GM15510 (cell line): ENCODE data around the gene ASPA.

ENCODE experiments used
- POLR2A ChIP-seq: IDR thresholded peaks from 3 replicates; pipeline ENCODE4 v1.6.1; 2011; ENCODE audit warnings: borderline replicate concordance; ENCODE audit not compliant: insufficient read length; ENCODE audit errors: extremely low read depth

ASPA gene

GRCh38 chr17:3528880-3529511 is 53.2 kb downstream of the ASPA start:
- TF ChIP-seq POLR2A = no peak

DNA sequence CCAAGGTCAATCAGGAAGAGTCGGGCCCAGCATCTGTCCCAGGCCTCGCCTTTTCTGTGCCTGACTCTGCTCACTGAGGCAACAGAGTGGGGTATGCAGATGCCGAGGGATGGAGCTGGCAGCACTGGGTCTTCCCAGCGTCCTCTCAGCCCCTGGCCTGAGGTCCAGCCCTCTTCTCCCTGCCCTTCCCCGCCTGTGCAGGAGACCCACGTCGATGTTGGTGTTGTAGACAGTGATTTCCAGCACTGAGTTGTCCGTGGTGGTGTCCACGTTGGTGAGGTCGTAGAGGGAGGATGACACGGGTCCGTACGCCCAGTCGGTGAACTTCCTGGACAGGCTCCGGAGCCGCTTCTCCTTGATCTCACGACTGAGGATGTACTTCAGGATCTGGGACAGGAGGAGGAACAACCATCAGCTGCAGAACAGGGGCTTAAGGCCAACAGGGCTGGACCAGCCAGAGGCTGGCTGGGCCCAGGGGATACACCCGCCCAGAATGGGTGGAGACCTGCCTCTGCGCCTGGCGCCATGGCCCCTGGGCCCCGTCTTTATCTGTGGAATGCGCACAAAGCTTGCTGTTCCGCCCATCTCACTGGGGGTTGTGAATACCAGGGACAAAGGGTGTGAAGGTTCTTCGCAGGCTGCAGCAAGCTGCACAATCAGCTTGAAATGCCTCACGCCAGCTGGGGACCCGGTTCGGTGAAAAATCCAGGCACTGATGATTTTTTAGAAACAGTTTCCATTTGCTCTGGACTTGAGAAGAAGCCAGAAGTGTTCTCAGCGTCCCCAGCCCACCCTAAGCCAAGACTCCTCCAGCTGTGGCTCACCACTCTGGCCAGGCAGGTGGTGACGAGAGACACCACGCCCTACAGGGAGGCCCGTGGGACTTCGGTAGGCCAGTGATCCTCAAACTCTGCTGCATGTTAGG is 54.3 kb downstream of the ASPA start:
- no peak for TF ChIP-seq POLR2A

DNA sequence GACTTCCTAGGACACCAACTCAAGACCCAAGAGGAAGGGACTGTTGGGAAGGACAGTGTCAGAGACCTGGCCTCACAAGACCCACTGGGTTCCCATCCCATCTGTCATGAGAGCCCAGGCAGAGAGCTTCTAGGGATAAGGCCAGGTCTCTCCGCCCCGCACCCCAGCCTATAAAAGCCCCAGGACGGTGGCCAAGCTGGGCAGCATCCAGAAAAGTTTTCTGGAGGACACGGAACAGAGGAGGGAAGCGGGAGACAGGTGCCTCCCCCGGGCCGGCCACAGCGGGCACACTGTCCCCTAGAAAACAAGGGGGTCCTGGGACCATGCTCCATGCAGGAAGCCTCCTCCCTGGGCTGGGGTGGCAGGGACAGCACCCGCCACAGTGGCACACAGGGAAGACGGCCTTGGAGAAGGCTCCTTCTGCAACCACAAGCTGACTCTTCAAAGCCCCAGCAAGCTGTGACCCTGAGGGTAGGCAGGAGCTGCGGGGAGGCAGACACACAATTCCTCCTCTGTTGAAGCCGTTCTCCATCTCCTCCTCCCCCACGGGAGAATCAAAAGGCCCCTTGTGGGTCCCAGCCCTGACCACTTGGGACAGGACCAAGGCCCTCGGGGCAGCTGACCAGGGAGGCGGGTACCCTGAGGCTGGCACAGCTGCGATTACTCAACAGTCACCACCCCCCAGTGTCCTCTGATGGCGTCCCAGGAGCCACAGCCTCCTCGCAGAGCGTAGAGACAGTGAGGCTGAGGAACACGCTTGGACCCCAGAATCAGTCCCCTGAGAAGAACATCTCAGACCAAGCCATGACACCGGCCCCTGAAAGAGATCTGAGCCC is 55.7 kb downstream of the ASPA start:
- TF ChIP-seq POLR2A = no peak

- no peak for TF ChIP-seq POLR2A
These were observed 56.5 kb downstream of the ASPA start for GRCh38 chr17:3532106-3532858.

DNA sequence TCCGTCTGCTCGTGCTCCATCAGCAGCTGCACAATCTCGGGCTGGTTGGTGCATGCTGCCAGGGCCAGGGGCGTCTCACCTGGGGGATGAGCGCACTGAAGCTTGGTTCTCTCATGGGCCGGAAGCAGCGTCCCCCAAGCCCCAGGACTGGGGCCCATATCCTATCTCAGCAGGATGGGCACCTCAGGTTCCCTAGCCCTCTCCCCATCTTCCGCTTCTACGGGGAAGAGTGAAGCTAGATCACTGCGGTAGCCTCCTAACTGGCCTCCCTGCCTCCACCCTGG is 57.0 kb downstream of the ASPA start:
- TF ChIP-seq POLR2A = no peak

GRCh38 chr17:3533752-3534151 is 58.0 kb downstream of the ASPA start:
- TF ChIP-seq POLR2A = no peak

- TF ChIP-seq POLR2A = no peak
These were observed 59.1 kb downstream of the ASPA start for GRCh38 chr17:3534881-3535252.

DNA sequence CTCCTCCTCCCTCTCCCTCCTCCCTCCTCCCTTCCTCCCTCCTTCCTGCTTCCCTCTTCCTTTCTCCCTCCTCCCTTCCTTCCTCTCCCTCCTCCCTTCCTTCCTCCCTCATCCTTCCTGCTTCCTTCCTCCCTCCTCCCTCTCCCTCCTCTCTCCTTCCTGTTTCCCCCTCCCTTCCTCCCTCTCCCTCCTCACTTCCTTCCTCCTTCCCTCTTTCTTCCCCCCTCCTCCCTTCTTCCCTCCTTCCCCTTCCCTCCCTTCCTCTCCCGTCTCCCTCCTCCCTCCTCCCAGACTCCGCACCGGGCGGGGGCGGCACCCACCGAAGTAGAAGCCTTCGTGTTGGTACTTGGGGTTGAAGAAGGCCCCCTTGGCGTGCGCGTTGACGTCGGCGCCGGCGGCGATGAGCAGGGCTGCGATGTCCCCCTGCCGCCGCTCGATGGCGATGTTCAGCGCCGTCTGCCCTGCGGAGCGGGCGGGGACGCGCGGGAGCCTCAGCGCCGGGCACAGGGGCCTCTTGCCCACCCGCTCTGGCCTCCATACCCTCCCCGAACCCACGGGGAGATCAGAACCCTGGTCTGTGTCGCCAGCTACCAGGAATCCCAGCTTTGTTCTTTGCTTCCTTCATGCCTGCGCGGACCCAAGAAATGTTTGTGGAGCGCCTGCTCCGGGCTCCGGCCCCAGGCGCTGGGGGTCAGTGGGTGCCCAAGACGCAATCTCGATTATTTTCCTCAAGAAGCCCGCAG is 59.6 kb downstream of the ASPA start:
- no peak for TF ChIP-seq POLR2A

GRCh38 chr17:3536716-3537115 is 60.9 kb downstream of the ASPA start:
- no peak for TF ChIP-seq POLR2A

GRCh38 chr17:3539881-3540540 is 64.2 kb downstream of the ASPA start:
- TF ChIP-seq POLR2A = no peak

DNA sequence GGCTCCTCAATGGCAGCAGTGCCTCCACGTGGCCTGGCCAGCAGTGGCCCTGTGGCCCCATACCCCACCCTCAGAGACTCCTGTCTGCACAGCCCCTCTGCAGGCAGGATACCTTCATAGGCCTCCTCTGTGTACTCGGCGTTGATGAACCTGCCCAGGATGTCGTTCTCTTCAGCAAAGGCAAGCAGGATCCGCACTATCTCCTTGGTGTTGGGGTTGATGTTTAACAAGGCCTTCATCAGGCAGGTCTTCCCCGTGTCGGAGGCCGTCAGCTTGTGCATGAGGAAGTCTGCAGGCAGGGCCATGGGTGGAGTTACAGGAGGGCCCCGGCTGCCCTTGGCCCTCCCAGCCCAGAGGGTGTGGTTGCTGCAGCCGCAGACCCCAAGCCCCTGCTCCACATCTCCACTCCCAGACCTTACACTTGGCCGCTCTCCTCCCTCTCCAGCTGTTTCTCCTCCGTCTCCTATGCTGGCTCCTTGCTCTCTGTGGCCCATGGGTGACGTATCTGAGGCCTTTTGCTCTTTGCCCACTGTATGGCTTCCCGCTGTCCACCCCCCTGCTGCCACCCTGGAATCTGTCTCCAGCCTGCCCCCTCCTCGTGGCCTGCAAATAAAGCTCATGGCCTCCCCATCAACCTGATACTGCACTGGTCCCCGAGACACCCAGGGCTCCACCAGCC is 66.8 kb downstream of the ASPA start:
- no peak for TF ChIP-seq POLR2A

DNA sequence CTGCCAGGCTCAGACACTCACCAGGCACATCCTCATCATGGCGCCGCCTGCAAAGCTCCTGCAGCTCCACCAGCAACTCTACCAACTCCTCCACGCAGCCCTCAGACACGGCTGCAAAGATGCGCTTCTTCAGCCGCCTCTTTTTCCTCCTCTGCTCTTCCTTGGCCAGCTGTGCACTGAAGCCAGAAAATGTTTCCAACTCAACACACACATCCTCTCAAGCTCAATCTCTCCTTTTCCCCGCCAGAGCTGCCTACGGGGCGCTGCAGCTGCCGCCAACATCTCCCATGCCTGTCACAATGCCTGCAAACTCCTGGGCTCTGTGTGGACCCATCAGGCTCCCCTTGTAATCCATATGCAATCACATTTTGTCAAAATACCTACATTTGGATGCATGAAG is 67.7 kb downstream of the ASPA start:
- no peak for TF ChIP-seq POLR2A

DNA sequence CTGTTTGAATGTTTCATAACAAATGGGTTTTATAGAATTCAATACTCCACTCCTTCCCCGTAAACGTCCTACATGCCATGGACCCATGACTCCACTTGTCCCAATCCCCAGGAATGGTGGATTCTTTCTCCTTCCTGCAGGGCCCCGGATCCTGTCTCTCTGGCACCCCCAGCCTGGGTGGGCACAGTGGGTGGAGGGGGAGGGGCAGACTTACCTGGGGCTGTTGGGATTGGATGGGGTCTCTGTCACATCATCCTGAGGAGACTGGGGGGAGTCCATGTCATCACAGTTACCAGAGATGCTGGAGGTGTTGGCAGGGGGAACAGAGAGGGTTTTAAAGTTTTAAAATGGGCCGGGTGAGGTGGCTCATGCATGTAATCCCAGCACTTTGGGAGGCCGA is 68.6 kb downstream of the ASPA start:
- TF ChIP-seq POLR2A = no peak

DNA sequence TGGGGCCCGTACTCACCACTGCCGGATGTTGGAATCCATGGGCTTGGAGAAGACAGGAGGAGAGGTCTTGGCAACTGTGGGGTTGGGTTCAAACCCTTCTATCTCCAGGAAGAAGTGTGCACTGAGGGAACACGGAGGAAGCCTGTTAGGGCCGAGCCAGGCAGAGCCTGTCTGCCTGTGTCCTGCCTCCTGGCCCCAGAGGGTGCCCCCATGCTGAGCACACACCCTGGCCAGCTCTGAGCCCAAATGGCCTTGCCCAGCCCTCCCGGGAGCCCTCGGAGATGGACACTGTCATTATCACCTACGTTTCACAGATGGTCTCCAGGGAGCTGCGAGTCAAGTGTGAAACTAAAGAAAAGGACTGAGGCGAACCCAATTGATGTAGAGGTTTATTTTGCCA is 69.4 kb downstream of the ASPA start:
- no peak for TF ChIP-seq POLR2A

- no peak for TF ChIP-seq POLR2A
These were observed 70.7 kb downstream of the ASPA start for GRCh38 chr17:3546521-3546920.
